Hepatocyte (in vitro differentiated cells): ENCODE results near the gene BCO1.

Source experiments
- EZH2 ChIP-seq: fragments of 200-600 bp; sonication (generic); IDR thresholded peaks from 2 replicates; pipeline ENCODE4 v1.6.1; 2016; ENCODE audit warnings: antibody characterized with exemption, mild to moderate bottlenecking, borderline replicate concordance
- EZH2phosphoT487 ChIP-seq: fragments of 200-600 bp; sonication (generic); IDR thresholded peaks from one replicate; pipeline ENCODE4 v1.6.1; 2018; ENCODE audit warnings: antibody characterized with exemption, mild to moderate bottlenecking, low read depth, moderate library complexity; ENCODE audit not compliant: unreplicated experiment, severe bottlenecking
- TF ChIP-seq, protein P1 (sequence below): fragments of 200-600 bp; sonication (generic); IDR thresholded peaks from 2 replicates; pipeline ENCODE4 v1.5.1; 2016; ENCODE audit warnings: antibody characterized with exemption, mild to moderate bottlenecking; ENCODE audit not compliant: poor library complexity

DNA sequence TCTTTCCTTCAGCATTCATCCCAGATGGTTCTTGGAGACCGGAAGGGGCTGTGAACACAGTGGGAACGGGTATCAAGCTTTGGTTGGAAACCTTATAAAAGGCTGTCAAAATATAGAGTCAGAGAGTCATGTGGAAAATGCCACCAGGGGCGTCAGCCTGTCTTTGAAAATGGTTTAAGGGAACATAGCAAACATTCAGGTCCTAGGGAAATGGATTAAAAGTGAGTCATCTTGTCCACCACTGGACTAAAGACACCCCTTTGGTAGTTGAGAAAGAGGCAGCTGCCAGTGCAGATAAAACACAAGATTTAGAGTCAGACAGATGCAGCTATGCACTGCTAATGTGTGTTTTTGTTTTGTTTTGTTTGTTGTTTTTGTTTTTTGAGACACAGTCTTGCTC is 47.8 kb upstream of the BCO1 start:
- TF ChIP-seq, protein P1, sequence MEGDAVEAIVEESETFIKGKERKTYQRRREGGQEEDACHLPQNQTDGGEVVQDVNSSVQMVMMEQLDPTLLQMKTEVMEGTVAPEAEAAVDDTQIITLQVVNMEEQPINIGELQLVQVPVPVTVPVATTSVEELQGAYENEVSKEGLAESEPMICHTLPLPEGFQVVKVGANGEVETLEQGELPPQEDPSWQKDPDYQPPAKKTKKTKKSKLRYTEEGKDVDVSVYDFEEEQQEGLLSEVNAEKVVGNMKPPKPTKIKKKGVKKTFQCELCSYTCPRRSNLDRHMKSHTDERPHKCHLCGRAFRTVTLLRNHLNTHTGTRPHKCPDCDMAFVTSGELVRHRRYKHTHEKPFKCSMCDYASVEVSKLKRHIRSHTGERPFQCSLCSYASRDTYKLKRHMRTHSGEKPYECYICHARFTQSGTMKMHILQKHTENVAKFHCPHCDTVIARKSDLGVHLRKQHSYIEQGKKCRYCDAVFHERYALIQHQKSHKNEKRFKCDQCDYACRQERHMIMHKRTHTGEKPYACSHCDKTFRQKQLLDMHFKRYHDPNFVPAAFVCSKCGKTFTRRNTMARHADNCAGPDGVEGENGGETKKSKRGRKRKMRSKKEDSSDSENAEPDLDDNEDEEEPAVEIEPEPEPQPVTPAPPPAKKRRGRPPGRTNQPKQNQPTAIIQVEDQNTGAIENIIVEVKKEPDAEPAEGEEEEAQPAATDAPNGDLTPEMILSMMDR, result no peak
- no peak for TF ChIP-seq EZH2
- TF ChIP-seq EZH2phosphoT487, result no peak
